NCI-H2196 treated with DMSO at 0.1 percent for 48 hours (cell line): ENCODE data around the gene YOD1.

ENCODE experiments used
- DNase-seq: peaks from one replicate; lab custom pipeline; 2025; ENCODE audit not compliant: unreplicated experiment; lab: John Stamatoyannopoulos, UW

The YOD1 gene

GRCh38 chr1:207073906-207074820 is 23.2 kb upstream of the YOD1 start:
- no peak for DNase-seq

GRCh38 chr1:207072233-207072632 is 21.2 kb upstream of the YOD1 start:
- DNase-seq, result no peak

GRCh38 chr1:207071426-207071825 is 20.4 kb upstream of the YOD1 start:
- DNase-seq, result no peak

- DNase-seq, result no peak
Observed at GRCh38 chr1:207070811-207071210, 19.8 kb upstream of the YOD1 start.

GRCh38 chr1:207069858-207070506 is 19.0 kb upstream of the YOD1 start:
- DNase-seq, result no peak

GRCh38 chr1:207069061-207069460 is 18.1 kb upstream of the YOD1 start:
- no peak for DNase-seq

GRCh38 chr1:207067665-207068064 is 16.7 kb upstream of the YOD1 start:
- DNase-seq, result no peak

- no peak for DNase-seq
Observed at GRCh38 chr1:207067185-207067584, 16.2 kb upstream of the YOD1 start.

- DNase-seq, result no peak
Observed at GRCh38 chr1:207064561-207064960, 13.6 kb upstream of the YOD1 start.

- no peak for DNase-seq
Observed at GRCh38 chr1:207063014-207063413, 12.0 kb upstream of the YOD1 start.

- no peak for DNase-seq
Observed at GRCh38 chr1:207062058-207062457, 11.1 kb upstream of the YOD1 start.

GRCh38 chr1:207060596-207060995 is 9.6 kb upstream of the YOD1 start:
- no peak for DNase-seq

- no peak for DNase-seq
Observed at GRCh38 chr1:207059881-207060280, 8.9 kb upstream of the YOD1 start.

- peak; percentile 68 for DNase-seq
Observed at GRCh38 chr1:207058878-207059867, 8.2 kb upstream of the YOD1 start.

GRCh38 chr1:207058252-207058651 is 7.2 kb upstream of the YOD1 start:
- DNase-seq, result no peak

GRCh38 chr1:207056673-207057072 is 5.7 kb upstream of the YOD1 start:
- DNase-seq, result no peak

GRCh38 chr1:207055386-207056001 is 4.5 kb upstream of the YOD1 start:
- no peak for DNase-seq

- no peak for DNase-seq
Observed at GRCh38 chr1:207054491-207054890, 3.5 kb upstream of the YOD1 start.

GRCh38 chr1:207052911-207053769 is 2.1 kb upstream of the YOD1 start, which contains the start of gene PFKFB2:
TSS of gene PFKFB2 (plus strand) at chr1:207053275. CDS start at chr1:207054718, 1,443 bp downstream.
- peak; percentile 99 for DNase-seq
